Epithelial cell of esophagus (primary cell): ENCODE data around the gene CD72.

Experiments
- DNase-seq: peaks from one replicate; pipeline ENCODE4 v3.0.0; 2010; ENCODE audit warnings: low read depth
- H3K4me3 ChIP-seq: 2 replicates; pipeline ENCODE4 v1.5.1; 2011; ENCODE audit warnings: mild to moderate bottlenecking, low read length, control low read depth
- TF ChIP-seq, protein P1 (sequence below): IDR thresholded peaks from 2 replicates; pipeline ENCODE4 v1.5.1; 2011; ENCODE audit warnings: low read depth, mild to moderate bottlenecking, low read length, control low read depth, inconsistent platforms; ENCODE audit not compliant: insufficient read depth; ENCODE audit errors: missing control alignments

CD72 gene

DNA sequence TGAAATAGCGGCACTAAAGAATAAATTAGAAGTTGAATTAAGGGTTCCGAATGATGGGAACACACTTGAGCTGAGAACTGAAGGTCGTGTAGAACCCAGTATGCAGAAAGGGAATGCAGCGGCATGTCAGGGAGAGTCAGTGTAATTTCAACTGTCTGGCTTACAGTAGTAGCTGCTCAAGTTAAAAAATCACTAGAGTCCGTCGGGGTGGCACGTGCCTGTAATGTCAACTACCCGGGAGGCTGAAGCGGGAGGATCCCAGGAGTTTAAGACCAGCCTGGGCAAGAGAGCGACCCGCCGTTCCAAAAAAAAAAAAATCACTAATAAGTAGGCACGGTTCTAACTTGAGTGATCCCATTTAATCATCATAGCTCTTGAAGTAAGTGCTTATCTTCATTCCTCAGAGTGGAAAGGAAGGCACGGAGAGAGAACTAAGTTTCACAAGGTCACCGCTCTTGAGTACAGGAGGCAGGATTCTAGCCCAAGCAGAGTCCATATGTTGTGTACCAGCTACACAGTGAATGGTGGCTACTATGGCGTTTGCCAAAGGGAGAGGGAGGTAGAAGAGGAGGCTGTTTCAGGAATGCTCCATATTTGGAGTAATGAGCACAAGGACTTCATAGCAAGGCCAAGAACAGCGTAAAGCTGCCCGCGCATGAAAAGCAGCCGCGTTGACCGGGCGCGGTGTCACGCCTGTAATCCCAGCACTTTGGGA lies 38.8 kb upstream of the CD72 start:
- H3K4me3 ChIP-seq = peak overlapping the region; percentile 81
- DNase-seq = peak; percentile 27
- TF ChIP-seq, protein P1, sequence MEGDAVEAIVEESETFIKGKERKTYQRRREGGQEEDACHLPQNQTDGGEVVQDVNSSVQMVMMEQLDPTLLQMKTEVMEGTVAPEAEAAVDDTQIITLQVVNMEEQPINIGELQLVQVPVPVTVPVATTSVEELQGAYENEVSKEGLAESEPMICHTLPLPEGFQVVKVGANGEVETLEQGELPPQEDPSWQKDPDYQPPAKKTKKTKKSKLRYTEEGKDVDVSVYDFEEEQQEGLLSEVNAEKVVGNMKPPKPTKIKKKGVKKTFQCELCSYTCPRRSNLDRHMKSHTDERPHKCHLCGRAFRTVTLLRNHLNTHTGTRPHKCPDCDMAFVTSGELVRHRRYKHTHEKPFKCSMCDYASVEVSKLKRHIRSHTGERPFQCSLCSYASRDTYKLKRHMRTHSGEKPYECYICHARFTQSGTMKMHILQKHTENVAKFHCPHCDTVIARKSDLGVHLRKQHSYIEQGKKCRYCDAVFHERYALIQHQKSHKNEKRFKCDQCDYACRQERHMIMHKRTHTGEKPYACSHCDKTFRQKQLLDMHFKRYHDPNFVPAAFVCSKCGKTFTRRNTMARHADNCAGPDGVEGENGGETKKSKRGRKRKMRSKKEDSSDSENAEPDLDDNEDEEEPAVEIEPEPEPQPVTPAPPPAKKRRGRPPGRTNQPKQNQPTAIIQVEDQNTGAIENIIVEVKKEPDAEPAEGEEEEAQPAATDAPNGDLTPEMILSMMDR = no peak

DNA sequence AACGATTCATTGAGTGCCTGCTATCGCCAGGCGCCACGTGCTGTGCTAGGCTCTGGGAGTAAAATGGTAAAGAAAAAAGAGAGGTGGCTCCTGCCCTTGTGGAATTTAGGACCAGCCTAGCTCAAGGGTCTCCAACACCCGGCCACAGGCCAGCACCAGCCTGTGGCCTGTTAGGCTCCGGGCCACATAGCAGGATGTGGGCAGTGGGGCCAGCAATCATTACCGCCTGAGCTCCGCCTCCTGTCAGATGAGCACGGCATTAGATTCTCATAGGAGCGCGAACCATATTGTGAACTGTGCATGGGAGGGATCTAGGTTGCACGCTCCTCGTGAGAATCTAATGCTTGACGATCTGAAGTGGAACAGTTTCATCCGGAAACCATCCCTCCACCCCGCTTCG lies 38.1 kb upstream of the CD72 start:
- DNase-seq = no peak
- TF ChIP-seq, protein P1 = no peak
- no peak overlapping the region for H3K4me3 ChIP-seq

GRCh38 chr9:35653611-35654010 lies 35.4 kb upstream of the CD72 start:
- no peak overlapping the region for H3K4me3 ChIP-seq
- TF ChIP-seq, protein P1 = no peak
- DNase-seq = no peak

DNA sequence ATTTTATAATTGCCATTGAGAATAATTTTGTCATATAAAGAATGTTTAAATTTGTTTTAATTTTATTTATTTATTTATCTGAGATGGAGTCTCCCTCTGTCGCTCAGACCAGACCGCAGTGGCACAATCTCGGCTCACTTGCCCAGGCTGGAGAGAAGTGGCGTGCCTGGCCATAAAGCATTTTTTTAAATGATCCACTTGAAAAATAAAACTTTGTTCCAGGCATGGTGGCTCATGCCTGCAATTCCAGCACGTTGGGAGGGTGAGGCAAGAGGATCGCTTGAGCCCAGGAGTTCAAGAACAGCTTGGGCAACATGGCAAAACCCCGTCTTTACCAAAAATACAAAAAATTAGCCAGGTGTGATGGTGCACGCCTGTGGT lies 34.6 kb upstream of the CD72 start:
- H3K4me3 ChIP-seq = no peak overlapping the region
- no peak for DNase-seq
- TF ChIP-seq, protein P1 = no peak

GRCh38 chr9:35651956-35652828 lies 34.0 kb upstream of the CD72 start:
- TF ChIP-seq, protein P1 = no peak
- peak; percentile 88 for DNase-seq
- no peak overlapping the region for H3K4me3 ChIP-seq

GRCh38 chr9:35650341-35651158 lies 32.3 kb upstream of the CD72 start, which contains the start of gene SIT1:
SIT1 (minus strand) TSS chr9:35650931; CDS start chr9:35650853, 78 bp downstream.
- TF ChIP-seq, protein P1 = no peak
- H3K4me3 ChIP-seq = no peak within 1 kb of the TSS
- no peak for DNase-seq
